RCC 7860 (cell line): ENCODE data around the gene FAHD2B.
"Not testable (repeated sequence)": the region's sequence is repeated elsewhere in the genome, so short reads cannot be mapped to it uniquely, and the experiment has no call there.

Source experiments
- DNase-seq: peaks from one replicate; pipeline ENCODE4 v3.0.0-alpha.2; 2015; ENCODE audit warnings: low spot score
- FAIRE-seq: peaks from 2 replicates; lab custom pipeline; 2012; peaks lifted over from hg19 to GRCh38; lab: Jason Lieb, UNC

Gene FAHD2B

GRCh38 chr2:97094772-97095611, at the start of gene FAHD2B:
FAHD2B (minus strand) TSS chr2:97094882; CDS start chr2:97091706, 3,176 bp downstream.
- FAIRE-seq: not testable (repeated sequence)
- DNase-seq: peak; percentile 40

GRCh38 chr2:97144016-97144415, 49.3 kb upstream of the FAHD2B start:
- not testable (repeated sequence) for FAIRE-seq

GRCh38 chr2:97129090-97129489, 34.4 kb upstream of the FAHD2B start:
- not testable (repeated sequence) for FAIRE-seq, DNase-seq

More at GRCh38 chr2:97144016-97144415, 49.3 kb upstream of the FAHD2B start:
- not testable (repeated sequence) for DNase-seq

GRCh38 chr2:97113882-97114255, 19.2 kb upstream of the FAHD2B start:
- not testable (repeated sequence) for DNase-seq, FAIRE-seq

- FAIRE-seq: not testable (repeated sequence)
Measured at GRCh38 chr2:97113050-97113881, 18.6 kb upstream of the FAHD2B start, which contains the start of gene ANKRD36. ANKRD36 (plus strand) TSS chr2:97113153; CDS start chr2:97113740, 587 bp downstream.

GRCh38 chr2:97112320-97113049, 17.8 kb upstream of the FAHD2B start:
- FAIRE-seq (peak; percentile 83), DNase-seq (peak; percentile 51)

More at GRCh38 chr2:97113050-97113881, 18.6 kb upstream of the FAHD2B start, which contains the start of gene ANKRD36:
- DNase-seq: peak; percentile 56

- not testable (repeated sequence) for FAIRE-seq
Measured at GRCh38 chr2:97111246-97111645, 16.6 kb upstream of the FAHD2B start.

GRCh38 chr2:97106878-97107277, 12.2 kb upstream of the FAHD2B start:
- DNase-seq, FAIRE-seq: not testable (repeated sequence)

More at GRCh38 chr2:97111246-97111645, 16.6 kb upstream of the FAHD2B start:
- not testable (repeated sequence) for DNase-seq

GRCh38 chr2:97098786-97099372, 4.2 kb upstream of the FAHD2B start:
- not testable (repeated sequence) for FAIRE-seq, DNase-seq

- FAIRE-seq (no peak), DNase-seq (no peak)
Measured at GRCh38 chr2:97095661-97096060, 979 bp upstream of the FAHD2B start.

GRCh38 chr2:97093983-97094771, 505 bp downstream of the FAHD2B start:
- not testable (repeated sequence) for DNase-seq, FAIRE-seq

- DNase-seq, FAIRE-seq: not testable (repeated sequence)
Measured at GRCh38 chr2:97092946-97093345, 1.7 kb downstream of the FAHD2B start.

- not testable (repeated sequence) for DNase-seq, FAIRE-seq
Measured at GRCh38 chr2:97088706-97089105, 6.0 kb downstream of the FAHD2B start.

- not testable (repeated sequence) for FAIRE-seq, DNase-seq
Measured at GRCh38 chr2:97085093-97085492, 9.6 kb downstream of the FAHD2B start.

- DNase-seq: not testable (repeated sequence)
Measured at GRCh38 chr2:97083516-97083915, 11.2 kb downstream of the FAHD2B start.

GRCh38 chr2:97082206-97082605, 12.5 kb downstream of the FAHD2B start:
- DNase-seq: not testable (repeated sequence)

More at GRCh38 chr2:97083516-97083915, 11.2 kb downstream of the FAHD2B start:
- FAIRE-seq: not testable (repeated sequence)

GRCh38 chr2:97080855-97081254, 13.8 kb downstream of the FAHD2B start:
- not testable (repeated sequence) for FAIRE-seq, DNase-seq

More at GRCh38 chr2:97082206-97082605, 12.5 kb downstream of the FAHD2B start:
- FAIRE-seq: not testable (repeated sequence)

GRCh38 chr2:97077213-97077612, 17.5 kb downstream of the FAHD2B start:
- not testable (repeated sequence) for DNase-seq, FAIRE-seq

- FAIRE-seq, DNase-seq: not testable (repeated sequence)
Measured at GRCh38 chr2:97070915-97071314, 23.8 kb downstream of the FAHD2B start.
